HUES48 (cell line): ENCODE data around the gene MICAL2.

ENCODE experiments used
- H3K27ac ChIP-seq: one replicate; pipeline ENCODE4 v1.7.0; 2013; ENCODE audit warnings: low read depth, low read length, inconsistent platforms
- H3K27me3 ChIP-seq: 2 replicates; pipeline ENCODE4 v1.6.1; 2013; ENCODE audit warnings: mild to moderate bottlenecking, low read length; ENCODE audit not compliant: control insufficient read depth, insufficient read depth
- H3K36me3 ChIP-seq: 2 replicates; pipeline ENCODE4 v1.6.1; 2013; ENCODE audit warnings: low read length; ENCODE audit not compliant: control insufficient read depth, insufficient read depth
- H3K4me1 ChIP-seq: 2 replicates; pipeline ENCODE4 v1.6.1; 2013; ENCODE audit warnings: mild to moderate bottlenecking, low read length; ENCODE audit not compliant: control insufficient read depth, insufficient read depth
- H3K4me3 ChIP-seq: 2 replicates; pipeline ENCODE4 v1.5.1; 2013; ENCODE audit warnings: mild to moderate bottlenecking, low read depth, low read length
- H3K9ac ChIP-seq: 2 replicates; pipeline ENCODE4 v1.6.1; 2013; ENCODE audit warnings: mild to moderate bottlenecking, low read depth, low read length, moderate library complexity
- H3K9me3 ChIP-seq: 2 replicates; pipeline ENCODE4 v1.6.1; 2013; ENCODE audit warnings: low read length; ENCODE audit not compliant: control insufficient read depth, insufficient read depth

The MICAL2 gene

GRCh38 chr11:12303421-12304149, 193.2 kb downstream of the MICAL2 start:
- H3K27ac ChIP-seq: no peak overlapping the region
- H3K9me3 ChIP-seq: no peaks in the 10 kb centered on the region; the same call in 1 of the 2 replicates
- H3K36me3 ChIP-seq: no peaks in the 10 kb centered on the region
- no peaks in the 10 kb centered on the region for H3K27me3 ChIP-seq
- no peak overlapping the region for H3K4me3 ChIP-seq
- H3K9ac ChIP-seq: no peak overlapping the region
- H3K4me1 ChIP-seq: no peaks in the 10 kb centered on the region

GRCh38 chr11:12306830-12307229, 196.4 kb downstream of the MICAL2 start:
- Histone ChIP-seq H3K4me1 (no peaks in the 10 kb centered on the region), H3K36me3 (no peaks in the 10 kb centered on the region)

DNA sequence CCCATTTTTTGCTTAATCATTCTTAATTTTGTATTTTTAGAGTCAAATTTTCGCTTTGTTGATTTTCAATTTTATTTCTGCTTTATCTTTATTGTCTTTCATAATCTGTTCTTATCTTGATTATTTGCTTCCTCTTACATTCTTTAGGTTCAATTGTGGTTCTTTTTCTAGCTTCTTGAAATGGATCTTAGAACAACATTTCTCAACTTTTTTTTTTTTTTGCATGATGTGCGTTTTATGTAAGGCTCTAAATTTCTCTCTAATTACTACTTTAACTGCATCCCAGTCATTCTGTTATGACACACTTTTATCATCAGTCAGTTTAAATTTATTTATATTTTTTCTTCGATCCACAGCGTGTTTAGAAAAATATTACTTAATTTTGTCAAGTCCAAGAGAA, 201.7 kb downstream of the MICAL2 start:
- Histone ChIP-seq H3K4me1 (no peaks in the 10 kb centered on the region), H3K9ac (no peak overlapping the region), H3K27me3 (no peaks in the 10 kb centered on the region), H3K4me3 (no peak overlapping the region), H3K36me3 (no peaks in the 10 kb centered on the region), H3K9me3 (peaks cover 4% of the 10 kb centered on the region), H3K27ac (no peak overlapping the region)

More at GRCh38 chr11:12306830-12307229, 196.4 kb downstream of the MICAL2 start:
- Histone ChIP-seq H3K4me3 (no peak overlapping the region), H3K27me3 (no peaks in the 10 kb centered on the region), H3K9me3 (no peaks in the 10 kb centered on the region), H3K9ac (no peak overlapping the region), H3K27ac (no peak overlapping the region)
